NCI-H226 (cell line): ENCODE data around the gene BMERB1.
"Not testable (repeated sequence)": the region's sequence is repeated elsewhere in the genome, so short reads cannot be mapped to it uniquely, and the experiment has no call there.

Source experiments
- DNase-seq: peaks from one replicate; pipeline ENCODE4 v3.0.0-alpha.2; 2015

Gene BMERB1

GRCh38 chr16:15434425-15435215, at the start of gene BMERB1:
Gene BMERB1 (plus strand): TSS chr16:15434588. CDS start chr16:15434654, 66 bp downstream.
- no peak for DNase-seq

DNA sequence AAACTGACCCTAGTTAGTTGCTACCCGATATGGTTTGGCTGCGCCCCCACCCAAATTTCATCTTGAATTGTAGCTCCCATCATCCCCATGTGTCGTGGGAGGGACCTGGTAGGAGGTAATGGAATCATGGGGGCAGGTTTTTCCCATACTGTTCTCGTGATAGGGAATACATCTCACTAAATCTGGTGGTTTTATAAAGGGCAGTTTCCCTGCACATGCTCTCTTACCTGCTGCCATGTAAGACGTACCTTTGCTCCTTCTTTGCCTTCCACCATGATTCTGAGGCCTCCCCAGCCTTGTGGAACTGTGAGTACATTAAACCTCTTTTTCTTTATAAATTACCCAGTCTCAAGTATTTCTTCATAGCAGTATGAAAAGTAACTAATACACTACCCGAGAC, 46.3 kb upstream of the BMERB1 start:
- DNase-seq, result not testable (repeated sequence)

- DNase-seq, result not testable (repeated sequence)
These were observed 44.5 kb upstream of the BMERB1 start for GRCh38 chr16:15389916-15390315.

- not testable (repeated sequence) for DNase-seq
These were observed 41.4 kb upstream of the BMERB1 start for GRCh38 chr16:15393025-15393424.

DNA sequence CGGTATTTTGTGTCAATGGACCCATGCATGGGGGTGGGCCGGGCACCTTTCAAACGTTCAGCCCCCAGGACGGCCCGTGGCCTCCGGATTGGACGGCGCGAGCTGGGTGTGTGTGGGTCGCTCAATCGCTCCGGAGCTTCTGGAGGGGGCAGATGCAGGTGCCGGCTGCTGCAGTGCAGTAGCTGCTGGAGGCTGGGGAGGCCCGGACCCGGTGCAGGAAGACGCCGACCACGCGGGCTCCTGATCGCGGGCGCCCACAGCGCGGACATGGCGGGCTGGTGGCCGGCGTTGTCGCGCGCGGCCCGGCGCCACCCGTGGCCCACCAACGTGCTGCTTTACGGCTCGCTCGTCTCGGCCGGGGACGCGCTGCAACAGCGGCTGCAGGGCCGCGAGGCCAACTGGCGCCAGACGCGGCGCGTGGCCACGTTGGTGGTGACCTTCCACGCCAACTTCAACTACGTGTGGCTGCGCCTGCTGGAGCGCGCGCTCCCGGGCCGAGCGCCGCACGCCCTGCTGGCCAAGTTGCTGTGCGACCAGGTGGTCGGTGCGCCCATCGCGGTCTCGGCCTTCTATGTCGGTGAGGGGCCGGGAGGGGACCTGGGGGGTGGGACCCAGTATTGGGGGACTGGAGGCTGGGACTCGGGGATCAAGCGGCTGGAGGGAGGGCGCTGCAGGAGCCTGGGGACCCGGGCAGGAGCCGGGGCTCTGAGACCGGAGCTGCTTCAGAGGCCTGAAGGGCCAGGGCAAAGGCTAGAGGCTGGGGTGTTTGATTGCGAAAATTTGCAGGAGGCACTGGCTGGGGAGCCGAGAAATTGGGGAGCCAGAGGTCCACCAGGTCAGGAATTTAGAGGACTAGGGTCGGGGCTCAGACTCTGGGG, 38.5 kb upstream of the BMERB1 start, which contains the start of gene MPV17L:
Gene MPV17L, plus strand, starts transcription at position 124 of the 878 bp plus-strand sequence. Its CDS starts 144 bp downstream, at position 268.
- DNase-seq, result not testable (repeated sequence)

- DNase-seq, result not testable (repeated sequence)
These were observed 37.9 kb upstream of the BMERB1 start for GRCh38 chr16:15396509-15396829.

DNA sequence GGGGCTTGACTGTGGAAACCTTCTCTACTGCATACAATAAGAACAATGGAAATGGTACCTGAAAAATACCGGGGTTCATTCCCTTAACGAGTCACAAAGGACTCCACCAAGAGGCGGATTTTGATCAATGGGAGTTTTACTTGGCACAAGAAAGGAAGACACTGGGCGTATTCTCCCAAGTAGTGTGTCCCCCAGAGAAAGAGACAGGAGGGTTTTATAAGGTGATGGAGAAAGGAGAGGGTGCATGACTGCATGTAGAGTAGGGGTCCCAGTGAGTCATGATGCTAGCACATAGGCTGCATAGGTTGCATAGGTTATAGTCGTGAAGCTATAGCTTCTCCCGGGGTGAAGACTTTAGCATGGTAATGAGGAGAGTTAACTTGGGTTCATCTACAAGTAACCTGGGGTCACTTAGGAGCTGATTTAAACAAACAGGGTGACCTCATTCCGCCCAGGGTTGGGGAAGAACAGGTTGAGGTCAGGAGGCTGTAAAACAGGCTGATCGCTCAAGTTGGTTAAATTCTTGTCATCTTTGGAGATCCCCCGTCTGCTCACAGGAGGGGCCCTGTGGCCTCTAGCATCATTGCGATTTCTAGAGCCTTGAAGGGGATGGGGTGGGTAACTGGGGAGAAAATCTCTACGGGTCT, 37.3 kb upstream of the BMERB1 start:
- no peak for DNase-seq

DNA sequence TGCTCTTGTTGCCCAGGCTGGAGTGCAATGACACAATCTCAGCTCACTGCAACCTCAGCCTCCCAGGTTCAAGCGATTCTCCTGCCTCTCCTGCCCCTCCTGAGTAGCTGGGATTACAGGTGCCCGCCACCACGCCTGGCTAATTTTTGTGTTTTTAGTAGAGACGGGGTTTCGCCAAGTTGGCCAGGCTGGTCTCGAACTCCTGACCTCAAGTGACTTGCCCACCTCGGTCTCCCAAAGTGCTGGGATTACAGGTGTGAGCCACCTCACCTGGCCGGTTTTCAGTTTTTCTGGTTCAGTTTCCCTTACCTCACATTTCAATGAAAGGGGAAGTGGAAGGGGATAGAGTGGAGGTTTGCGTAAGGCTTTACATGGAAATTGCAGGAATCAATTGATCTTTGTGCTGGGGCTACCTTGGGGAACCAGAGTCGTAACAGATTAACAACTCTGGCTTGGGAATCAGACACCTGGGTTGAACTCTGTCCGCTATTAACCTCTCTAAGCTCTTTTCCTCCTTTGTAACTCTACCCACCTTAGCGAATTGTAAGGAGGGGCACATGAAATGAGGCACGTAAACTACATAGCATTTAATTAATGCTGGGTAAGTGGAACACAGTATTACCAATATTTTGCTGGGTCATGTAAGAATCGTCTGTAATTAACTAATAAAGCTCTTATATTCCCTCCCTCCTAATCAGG, 35.6 kb upstream of the BMERB1 start:
- no peak for DNase-seq

GRCh38 chr16:15399317-15399716, 35.1 kb upstream of the BMERB1 start:
- DNase-seq, result no peak

- DNase-seq, result not testable (repeated sequence)
These were observed 34.1 kb upstream of the BMERB1 start for GRCh38 chr16:15400314-15400713.

GRCh38 chr16:15401972-15402371, 32.4 kb upstream of the BMERB1 start:
- DNase-seq, result no peak

DNA sequence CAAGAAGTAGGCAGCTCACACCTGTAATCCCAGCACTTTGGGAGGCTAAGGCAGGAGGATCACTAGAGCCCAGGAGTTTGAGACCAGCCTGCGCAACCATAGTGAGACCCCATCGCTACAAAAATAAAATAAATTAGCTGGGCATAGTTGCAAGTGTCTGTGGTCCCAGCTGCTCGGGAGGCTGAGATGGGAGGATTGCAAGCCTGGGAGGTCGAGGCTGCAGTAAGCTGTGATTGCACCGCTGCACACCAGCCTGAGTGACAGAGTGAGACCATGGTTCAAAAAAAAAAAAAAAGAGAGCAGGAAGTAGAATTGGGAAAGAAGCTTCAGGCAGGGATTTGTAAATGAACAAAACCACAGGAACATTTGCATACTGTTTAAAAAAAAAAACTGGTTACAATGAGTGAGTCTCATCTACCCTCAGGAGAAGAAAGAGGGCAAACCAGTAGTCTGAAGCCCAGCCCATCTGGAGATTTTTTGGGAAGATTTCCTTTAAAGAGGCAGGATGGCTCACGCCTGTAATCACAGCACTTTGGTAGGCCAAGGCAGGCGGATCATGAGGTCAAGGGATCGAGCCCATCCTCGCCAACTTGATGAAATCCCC, 30.9 kb upstream of the BMERB1 start:
- DNase-seq, result no peak

DNA sequence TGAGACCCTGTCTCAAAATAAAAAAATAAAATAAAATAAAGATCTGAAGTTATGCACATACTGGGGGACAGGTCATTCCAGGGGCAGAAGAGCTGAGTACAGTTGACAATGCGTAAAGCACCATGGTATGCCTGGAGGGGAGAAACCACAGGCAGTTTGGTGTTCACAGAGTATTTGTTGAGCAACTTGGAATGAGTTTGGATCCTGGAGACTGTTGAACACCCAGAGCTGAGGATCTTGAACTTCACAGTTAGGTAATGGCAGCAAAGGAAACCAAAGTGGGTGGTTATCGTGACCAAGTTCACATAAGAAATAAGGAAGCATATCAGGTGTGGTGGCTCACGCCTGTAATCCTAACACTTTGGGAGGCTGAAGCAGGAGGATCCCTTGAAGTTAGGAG, 30.3 kb upstream of the BMERB1 start:
- DNase-seq, result not testable (repeated sequence)

DNA sequence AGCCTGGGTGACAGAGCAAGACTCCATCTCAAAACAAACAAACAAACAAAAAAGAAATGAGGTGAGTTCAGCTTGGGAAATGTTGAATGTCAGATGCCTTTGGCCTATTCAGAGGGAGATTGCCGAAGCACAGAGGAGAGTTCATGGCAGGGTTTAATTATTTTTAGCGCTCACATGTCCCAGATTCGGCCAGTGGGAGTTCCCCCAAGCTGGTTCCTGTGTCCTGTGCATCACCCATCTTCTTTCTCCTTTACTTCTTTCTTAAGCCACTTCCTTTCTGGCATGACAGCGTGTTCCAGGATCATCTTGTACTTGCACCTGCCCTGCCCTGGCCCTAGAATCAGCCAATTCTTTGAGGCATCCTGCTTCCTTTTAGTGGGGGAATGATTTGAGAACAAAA, 29.6 kb upstream of the BMERB1 start:
- no peak for DNase-seq

- DNase-seq, result not testable (repeated sequence)
These were observed 26.6 kb upstream of the BMERB1 start for GRCh38 chr16:15407756-15408155.

- DNase-seq, result not testable (repeated sequence)
These were observed 24.9 kb upstream of the BMERB1 start for GRCh38 chr16:15409476-15409875.

GRCh38 chr16:15415511-15415985, 18.8 kb upstream of the BMERB1 start:
- DNase-seq, result peak; percentile 14

GRCh38 chr16:15417197-15417596, 17.2 kb upstream of the BMERB1 start:
- no peak for DNase-seq

DNA sequence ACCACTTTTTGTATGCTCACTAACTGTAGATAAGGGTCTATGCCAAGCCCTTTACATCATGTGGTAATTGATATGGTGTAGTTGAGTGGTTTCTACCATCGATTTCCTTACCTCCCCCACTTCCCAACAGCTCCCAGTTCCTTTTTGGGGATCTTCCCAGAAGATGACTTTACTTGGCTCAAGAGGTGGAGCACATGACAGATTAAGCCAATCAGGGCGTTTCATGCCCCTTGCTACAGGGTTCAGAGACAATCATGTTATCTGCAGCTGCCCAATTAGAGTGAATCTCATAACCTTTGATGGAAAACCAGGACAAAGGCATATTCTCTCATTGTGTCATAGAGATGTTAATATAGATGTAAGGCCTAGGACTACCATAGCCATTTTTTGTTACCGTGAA, 16.2 kb upstream of the BMERB1 start:
- no peak for DNase-seq

DNA sequence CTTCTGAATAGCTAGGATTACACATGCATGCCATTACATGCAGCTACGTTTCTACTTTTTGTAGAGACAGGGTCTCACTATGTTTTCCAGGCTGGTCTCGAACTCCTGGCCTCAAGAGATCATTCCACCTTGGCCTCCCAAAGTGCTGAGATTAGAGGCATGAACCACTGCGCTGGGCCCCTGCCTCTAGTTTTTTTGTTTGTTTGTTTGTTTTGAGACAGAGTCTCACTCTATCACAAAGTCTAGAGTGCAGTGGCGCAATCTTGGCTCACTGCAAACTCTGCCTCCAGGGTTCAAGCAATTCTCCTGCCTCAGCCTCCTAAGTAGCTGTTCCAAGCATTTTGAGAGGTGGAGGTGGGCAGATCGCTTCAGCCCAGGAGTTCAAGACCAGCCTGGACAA, 12.7 kb upstream of the BMERB1 start:
- not testable (repeated sequence) for DNase-seq

DNA sequence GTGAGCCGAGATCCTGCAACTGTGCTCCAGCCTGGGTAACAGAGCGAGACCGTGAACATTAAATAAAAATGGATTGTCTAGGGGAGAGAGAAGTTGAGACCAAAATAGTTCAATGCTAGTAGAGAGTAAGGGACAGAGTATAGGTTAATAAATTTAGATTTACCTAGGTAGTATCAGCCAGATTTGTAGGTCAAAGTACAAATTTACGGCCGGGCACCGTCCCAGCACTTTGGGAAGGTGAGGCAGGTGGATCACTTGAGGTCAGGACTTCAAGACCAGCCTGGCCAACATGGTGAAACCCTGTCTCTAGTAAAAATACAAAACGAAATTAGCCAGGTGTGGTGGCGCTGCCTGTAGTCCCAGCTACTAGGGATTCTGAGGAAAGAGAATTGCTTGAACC, 12.2 kb upstream of the BMERB1 start:
- no peak for DNase-seq

DNA sequence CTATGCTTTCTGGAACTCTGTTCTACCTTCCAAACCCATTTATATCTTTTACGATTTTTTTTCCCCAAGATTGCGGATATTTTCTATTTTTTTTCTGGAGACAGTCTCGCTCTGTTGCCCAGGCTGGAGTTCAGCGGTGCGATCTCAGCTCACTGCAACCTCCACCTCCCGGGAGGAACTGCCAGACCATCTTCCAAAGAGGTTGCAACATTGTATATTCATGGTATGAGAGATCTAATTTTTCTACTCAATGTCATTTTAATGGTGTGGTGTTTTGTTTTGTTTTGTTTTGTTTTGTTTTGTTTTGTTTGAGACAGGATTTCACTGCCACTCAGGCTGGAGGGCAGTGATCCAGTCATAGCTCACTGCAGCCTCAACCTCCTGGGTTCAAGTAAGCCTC, 8.5 kb upstream of the BMERB1 start:
- no peak for DNase-seq
